Spinal cord (tissue), 10 donors: ENCODE measurements around the gene NCKAP1. TPM values are rescaled to one million over a fixed set of nuclear protein-coding genes. Genes with fewer than 3 reads are reported as not detected.

Source experiments
- DNase-seq, 6 donors: peaks; one replicate each; pipeline versions ENCODE4 v3.0.0 to v3.0.0-alpha.2; 2013 to 2015; ENCODE audit warnings: low spot score in 6 of 6, low read depth in 4 of 6
- H3K27ac ChIP-seq: one replicate; pipeline ENCODE4 v1.5.1; 2013; ENCODE audit warnings: low read depth, low read length, control low read depth
- H3K27me3 ChIP-seq: one replicate; pipeline ENCODE4 v1.6.1; 2013; ENCODE audit warnings: low read length; ENCODE audit not compliant: control insufficient read depth, insufficient read depth
- H3K36me3 ChIP-seq: one replicate; pipeline ENCODE4 v1.6.1; 2013; ENCODE audit warnings: low read length; ENCODE audit not compliant: control insufficient read depth, insufficient read depth
- H3K4me1 ChIP-seq: one replicate; pipeline ENCODE4 v1.6.1; 2013; ENCODE audit warnings: low read length; ENCODE audit not compliant: control insufficient read depth, insufficient read depth
- H3K4me3 ChIP-seq: one replicate; pipeline ENCODE4 v1.5.1; 2013; ENCODE audit warnings: low read depth, low read length, control low read depth
- H3K9me3 ChIP-seq: one replicate; pipeline ENCODE4 v1.6.1; 2013; ENCODE audit warnings: low read length; ENCODE audit not compliant: control insufficient read depth, insufficient read depth
- WGBS: methylation state at CpG from one replicate; pipeline ENCODE4 v1.1.5; 2013; ENCODE audit warnings: missing lambda C conversion rate; ENCODE audit not compliant: insufficient coverage; 5-methylcytosine and 5-hydroxymethylcytosine counted together
- polyA plus RNA-seq, 2 donors: library from polyadenylated mRNA; unstranded; fragments of 120-200 nt; gene quantifications; one replicate each; pipeline ENCODE4 v1.2.1, GENCODE V29; 2013; ENCODE audit not compliant: insufficient read length in 2 of 2
- total RNA-seq, 2 donors: library from RNA; depleted of rRNA in 1 of 2; stranded (reverse); fragments of 120-200 nt in 1 of 2; fragments of >200 nt in 1 of 2; gene quantifications; one replicate each; pipeline versions ENCODE4 v1.2.3 to v1.2.4, GENCODE V29; 2013 to 2014
- donor health status: healthy.

The NCKAP1 gene
- total and polyA plus RNA-seq, 4 donors, result 136 to 245 (median 150) TPM

GRCh38 chr2:182917924-182918323, 120.3 kb downstream of the NCKAP1 start:
- no peak overlapping the region for H3K27ac ChIP-seq

DNA sequence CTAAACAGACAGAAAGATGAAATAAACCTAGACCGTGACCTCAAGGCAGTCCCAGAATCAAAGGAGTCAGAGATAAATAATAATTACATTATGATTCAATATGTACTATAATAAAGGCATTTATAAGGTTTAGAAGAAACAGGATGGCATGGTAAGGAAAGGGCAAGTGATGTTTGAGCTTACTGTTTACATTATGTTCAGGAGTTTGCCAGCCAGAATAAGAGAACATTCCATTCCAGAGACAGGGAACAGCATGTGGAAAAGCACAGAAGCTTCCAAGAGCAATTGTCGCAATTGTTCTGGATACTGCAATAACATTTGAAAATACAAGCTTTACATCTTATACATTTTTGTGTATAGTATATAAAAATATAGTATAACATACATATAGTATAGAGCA, 121.8 kb downstream of the NCKAP1 start:
- no peak for DNase-seq
- H3K4me3 ChIP-seq, result no peak overlapping the region
- no CpG with 5 or more reads among the region's 2 CpGs for WGBS
- peaks cover 7% of the 10 kb centered on the region for H3K36me3 ChIP-seq
- no peak overlapping the region for H3K27ac ChIP-seq
- H3K4me1 ChIP-seq, result no peaks in the 10 kb centered on the region
- H3K27me3 ChIP-seq, result no peaks in the 10 kb centered on the region
- H3K9me3 ChIP-seq, result no peaks in the 10 kb centered on the region

More at GRCh38 chr2:182917924-182918323, 120.3 kb downstream of the NCKAP1 start:
- no peaks in the 10 kb centered on the region for H3K4me1 ChIP-seq
- no peak for DNase-seq
- H3K27me3 ChIP-seq, result no peaks in the 10 kb centered on the region
- no peak overlapping the region for H3K4me3 ChIP-seq
- peaks cover 5% of the 10 kb centered on the region for H3K36me3 ChIP-seq
- no peaks in the 10 kb centered on the region for H3K9me3 ChIP-seq

GRCh38 chr2:182915369-182916326, 122.6 kb downstream of the NCKAP1 start:
- Histone ChIP-seq H3K4me1 (no peaks in the 10 kb centered on the region), H3K36me3 (peaks cover 7% of the 10 kb centered on the region), H3K27ac (no peak overlapping the region), H3K27me3 (no peaks in the 10 kb centered on the region), H3K4me3 (no peak overlapping the region), H3K9me3 (no peaks in the 10 kb centered on the region)
- DNase-seq, result no peak
- WGBS, result 90% methylated on average over 4 of the region's 6 CpGs

DNA sequence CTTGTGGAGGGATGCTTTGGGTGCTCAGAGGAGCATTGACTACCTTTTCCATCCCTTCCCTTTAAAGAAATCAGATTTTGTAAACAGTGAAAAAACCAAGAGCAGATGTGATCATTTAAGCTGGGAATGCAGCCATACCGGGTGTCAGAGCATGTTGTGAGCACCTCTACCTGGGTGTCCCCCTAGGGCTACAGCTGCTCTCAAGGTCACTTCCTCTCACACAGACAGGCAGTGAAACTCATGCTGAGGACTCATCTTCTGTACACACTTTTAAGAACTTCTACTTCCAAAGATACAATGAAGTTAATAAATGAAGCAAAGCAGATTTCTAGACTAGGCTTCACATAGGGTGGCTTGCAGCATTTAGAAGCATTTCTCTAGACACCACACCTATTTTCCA, 123.4 kb downstream of the NCKAP1 start:
- Histone ChIP-seq H3K4me3 (no peak overlapping the region), H3K9me3 (no peaks in the 10 kb centered on the region), H3K27me3 (no peaks in the 10 kb centered on the region), H3K36me3 (peaks cover 7% of the 10 kb centered on the region), H3K27ac (no peak overlapping the region), H3K4me1 (no peaks in the 10 kb centered on the region)
- WGBS, result 100% methylated on average over 1 of the region's 1 CpG
- no peak for DNase-seq

- WGBS, result 100% methylated on average over 1 of the region's 1 CpG
- Histone ChIP-seq H3K36me3 (peaks cover 7% of the 10 kb centered on the region), H3K27me3 (no peaks in the 10 kb centered on the region), H3K27ac (no peak overlapping the region), H3K4me1 (no peaks in the 10 kb centered on the region), H3K9me3 (no peaks in the 10 kb centered on the region), H3K4me3 (no peak overlapping the region)
- no peak for DNase-seq
Measured at GRCh38 chr2:182913064-182913463, 125.2 kb downstream of the NCKAP1 start.

GRCh38 chr2:182912518-182912915, 125.7 kb downstream of the NCKAP1 start:
- H3K9me3 ChIP-seq, result no peaks in the 10 kb centered on the region
- H3K27me3 ChIP-seq, result no peaks in the 10 kb centered on the region
- H3K36me3 ChIP-seq, result peaks cover 10% of the 10 kb centered on the region
- WGBS, result no CpG with 5 or more reads among the region's 3 CpGs
- no peak overlapping the region for H3K4me3 ChIP-seq
- no peaks in the 10 kb centered on the region for H3K4me1 ChIP-seq
- peak in 1 of 6 donors; percentile 46 for DNase-seq
- H3K27ac ChIP-seq, result no peak overlapping the region

DNA sequence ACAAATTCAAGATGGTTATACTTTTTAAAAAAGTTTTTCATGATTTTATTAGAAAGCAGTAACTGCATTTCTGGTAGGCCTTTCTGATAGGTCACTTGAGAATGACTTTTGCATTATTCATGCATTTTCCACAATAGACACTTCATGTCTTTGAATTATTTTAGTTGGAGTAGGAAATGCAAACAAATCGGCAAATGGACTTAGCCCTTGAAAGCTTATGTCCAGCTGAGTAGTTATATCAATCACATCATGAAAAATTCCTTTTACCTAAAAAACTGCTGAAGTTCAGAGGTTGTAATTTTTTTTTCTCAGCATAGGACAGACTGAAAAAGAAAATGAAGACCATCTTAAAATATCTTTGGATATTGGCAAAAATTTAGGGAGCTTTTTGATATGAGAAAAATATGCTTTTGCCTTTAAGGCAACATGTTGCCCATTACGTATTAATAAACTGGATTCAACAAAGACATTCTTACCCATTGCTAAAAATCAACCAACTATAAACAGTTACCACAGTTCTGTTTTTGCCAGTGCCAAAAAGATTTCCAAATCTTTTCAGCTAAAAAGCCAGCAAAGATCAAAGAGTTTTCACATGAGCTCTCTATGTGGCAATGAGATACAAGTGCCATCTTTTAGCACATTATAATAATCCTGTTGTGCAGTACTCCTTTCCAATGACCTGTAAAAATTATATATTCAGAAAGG, 126.3 kb downstream of the NCKAP1 start:
- no peaks in the 10 kb centered on the region for H3K4me1 ChIP-seq

GRCh38 chr2:182910965-182911364, 127.3 kb downstream of the NCKAP1 start:
- Histone ChIP-seq H3K4me1 (no peaks in the 10 kb centered on the region), H3K36me3 (peaks cover 8% of the 10 kb centered on the region), H3K9me3 (no peaks in the 10 kb centered on the region), H3K27me3 (no peaks in the 10 kb centered on the region), H3K4me3 (no peak overlapping the region), H3K27ac (no peak overlapping the region)
- no CpG with 5 or more reads among the region's 1 CpG for WGBS
- no peak for DNase-seq

More for the DNA sequence above, 126.3 kb downstream of the NCKAP1 start:
- no peaks in the 10 kb centered on the region for H3K9me3 ChIP-seq
- no peak overlapping the region for H3K27ac ChIP-seq
- H3K36me3 ChIP-seq, result peaks cover 10% of the 10 kb centered on the region
- no CpG with 5 or more reads among the region's 2 CpGs for WGBS
- no peaks in the 10 kb centered on the region for H3K27me3 ChIP-seq
- no peak overlapping the region for H3K4me3 ChIP-seq
- no peak for DNase-seq

- H3K9me3 ChIP-seq, result no peaks in the 10 kb centered on the region
- H3K27ac ChIP-seq, result no peak overlapping the region
- no peak overlapping the region for H3K4me3 ChIP-seq
- no peaks in the 10 kb centered on the region for H3K4me1 ChIP-seq
- H3K36me3 ChIP-seq, result peaks cover 3% of the 10 kb centered on the region
- DNase-seq, result peak in 1 of 6 donors; percentile 22
- no peaks in the 10 kb centered on the region for H3K27me3 ChIP-seq
- 44% methylated on average over 4 of the region's 7 CpGs for WGBS
Measured at GRCh38 chr2:182907081-182907830, 131.0 kb downstream of the NCKAP1 start.
